CD14-positive monocyte (primary cell): ENCODE measurements around the gene ADAR. TPM values are rescaled to one million over a fixed set of nuclear protein-coding genes. Genes with fewer than 3 reads are reported as not detected.

ENCODE experiments used
- DNase-seq, 3 donors: peaks; one replicate each; pipeline ENCODE4 v3.0.0-alpha.2; 2011 to 2022
- H2AFZ ChIP-seq: 2 replicates; pipeline ENCODE4 v1.6.0; 2012; ENCODE audit warnings: mild to moderate bottlenecking, low read depth, low read length, inconsistent platforms; ENCODE audit not compliant: insufficient read depth, poor library complexity, severe bottlenecking
- H3K27ac ChIP-seq, 2 donors: 1 replicate in 1 of 2; 2 replicates in 1 of 2; pipeline ENCODE4 v1.5.1; 2012 to 2013; ENCODE audit warnings: low read length in 2 of 2, control low read depth in 1 of 2, inconsistent platforms in 1 of 2, low read depth in 1 of 2, mild to moderate bottlenecking in 1 of 2
- H3K27me3 ChIP-seq, 2 donors: one replicate each; pipeline versions ENCODE4 v1.6.0 to v1.6.1; 2011 to 2013; ENCODE audit warnings: low read length in 2 of 2; ENCODE audit not compliant: control insufficient read depth in 2 of 2, insufficient read depth in 2 of 2
- H3K36me3 ChIP-seq, 2 donors: replicated peaks in 1 of 2; 1 replicate in 1 of 2; 2 replicates in 1 of 2; pipeline versions ENCODE4 v1.5.1 to v1.6.1; 2012 to 2013; ENCODE audit warnings: low read length in 2 of 2, control low read depth in 1 of 2, inconsistent platforms in 1 of 2, mild to moderate bottlenecking in 1 of 2; ENCODE audit not compliant: insufficient read depth in 2 of 2, control insufficient read depth in 1 of 2
- H3K4me1 ChIP-seq, 2 donors: 1 replicate in 1 of 2; 2 replicates in 1 of 2; pipeline versions ENCODE4 v1.5.1 to v1.6.1; 2012 to 2013; ENCODE audit warnings: low read length in 2 of 2, control low read depth in 1 of 2, inconsistent platforms in 1 of 2, mild to moderate bottlenecking in 1 of 2, moderate library complexity in 1 of 2; ENCODE audit not compliant: insufficient read depth in 2 of 2, control insufficient read depth in 1 of 2
- H3K4me2 ChIP-seq: replicated peaks from 2 replicates; pipeline ENCODE3; 2012; ENCODE audit warnings: low read length, moderate library complexity, mild to moderate bottlenecking; ENCODE audit not compliant: poor library complexity, severe bottlenecking; ENCODE audit errors: extremely low read depth
- H3K4me3 ChIP-seq, 3 experiments: fragments of 200-600 bp in 1 of 3; sonication (generic) in 1 of 3; replicated peaks in 1 of 3; 1 replicate in 2 of 3; 2 replicates in 1 of 3; pipeline ENCODE4 v1.5.1; 2011 to 2013; ENCODE audit warnings: low read length in 3 of 3, mild to moderate bottlenecking in 3 of 3, control low read depth in 2 of 3, low read depth in 2 of 3, inconsistent platforms in 1 of 3, moderate library complexity in 1 of 3
- H3K79me2 ChIP-seq: 2 replicates; pipeline ENCODE4 v1.6.0; 2012; ENCODE audit warnings: mild to moderate bottlenecking, control low read depth, inconsistent platforms, low read length, moderate library complexity; ENCODE audit not compliant: insufficient read depth
- H3K9ac ChIP-seq: 2 replicates; pipeline ENCODE4 v1.6.0; 2017; ENCODE audit warnings: low read length, mild to moderate bottlenecking; ENCODE audit not compliant: insufficient read depth, poor library complexity, severe bottlenecking
- H3K9me3 ChIP-seq, 2 donors: replicated peaks in 1 of 2; 1 replicate in 1 of 2; 2 replicates in 1 of 2; pipeline versions ENCODE4 v1.5.1 to v1.6.1; 2012 to 2013; ENCODE audit warnings: low read length in 2 of 2, control low read depth in 1 of 2; ENCODE audit not compliant: control insufficient read depth in 1 of 2, insufficient read depth in 1 of 2
- H4K20me1 ChIP-seq: 2 replicates; pipeline ENCODE4 v1.6.0; 2012; ENCODE audit warnings: mild to moderate bottlenecking, low read length, control low read depth, moderate library complexity; ENCODE audit not compliant: insufficient read depth
- H3K27ac Mint-ChIP-seq, 7 donors: one replicate each; pipeline ENCODE4 v1.8.0; 2020; ENCODE audit warnings: mild to moderate bottlenecking in 7 of 7, mixed read lengths in 7 of 7, moderate library complexity in 6 of 7, inconsistent platforms in 2 of 7
- H3K27me3 Mint-ChIP-seq, 3 donors: one replicate each; pipeline ENCODE4 v1.8.0; 2021 to 2022; ENCODE audit warnings: low read depth in 3 of 3, mild to moderate bottlenecking in 3 of 3, mixed read lengths in 3 of 3, moderate library complexity in 3 of 3, inconsistent platforms in 1 of 3
- H3K36me3 Mint-ChIP-seq, 2 donors: one replicate each; pipeline ENCODE4 v1.8.0; 2020; ENCODE audit warnings: mixed read lengths in 2 of 2, inconsistent platforms in 1 of 2, mild to moderate bottlenecking in 1 of 2
- H3K4me1 Mint-ChIP-seq: one replicate; pipeline ENCODE4 v1.8.0; 2020; ENCODE audit warnings: mild to moderate bottlenecking, mixed read lengths
- H3K4me3 Mint-ChIP-seq, 2 donors: one replicate each; pipeline ENCODE4 v1.8.0; 2020; ENCODE audit warnings: mild to moderate bottlenecking in 2 of 2, mixed read lengths in 2 of 2, moderate library complexity in 1 of 2
- H3K9me3 Mint-ChIP-seq, 7 donors: one replicate each; pipeline ENCODE4 v1.8.0; 2020 to 2022; ENCODE audit warnings: mixed read lengths in 7 of 7, mild to moderate bottlenecking in 6 of 7, moderate library complexity in 6 of 7, inconsistent platforms in 2 of 7
- CTCF ChIP-seq: fragments of 200-600 bp; IDR thresholded peaks from one replicate; pipeline ENCODE4 v1.8.0; 2022; ENCODE audit warnings: antibody characterized with exemption, mild to moderate bottlenecking
- WGBS: methylation state at CpG from one replicate; pipeline ENCODE4 v1.1.5; 2013; ENCODE audit warnings: missing lambda C conversion rate; ENCODE audit not compliant: insufficient coverage; 5-methylcytosine and 5-hydroxymethylcytosine counted together
- intact Hi-C, 2 donors: fragments of 100-400 bp; cut with micrococcal nuclease; formaldehyde crosslinking; loops; one replicate each; pipeline versions ENCODE4 v1.15.0 to v1.15.1; 2023
- polyA plus RNA-seq, 3 donors: library from polyadenylated mRNA; depleted of rRNA in 1 of 3; unstranded in 2 of 3; stranded (reverse) in 1 of 3; fragments of 300-500 nt in 2 of 3; fragments of >200 nt in 1 of 3; fragmentation: Illumina TruSeq in 2 of 3; gene quantifications; 1 replicate in 2 of 3; 2 replicates in 1 of 3; pipeline ENCODE4 v1.2.3, GENCODE V29; 2012 to 2021

The ADAR gene
- polyA plus RNA-seq, 3 donors, result 57.3 to 100 (median 91.6) TPM

GRCh38 chr1:154603317-154603716, 4.7 kb downstream of the ADAR start:
- H3K4me1 ChIP-seq, result peaks cover 14 to 19% of the 10 kb centered on the region in 2 donors
- H3K9me3 ChIP-seq, result no peaks in the 10 kb centered on the region
- H3K4me3 Mint-ChIP-seq, result no peak overlapping the region
- H2AFZ ChIP-seq, result no peak overlapping the region
- H3K9ac ChIP-seq, result no peak overlapping the region
- H3K27ac ChIP-seq, result peak overlapping the region in 1 of 2 donors; percentile 20
- H3K36me3 ChIP-seq, result peaks cover 47 to 76% of the 10 kb centered on the region in 2 donors
- no peak overlapping the region for H3K4me2 ChIP-seq
- no peaks in the 10 kb centered on the region for H3K27me3 Mint-ChIP-seq
- H3K27me3 ChIP-seq, result no peaks in the 10 kb centered on the region
- H3K36me3 Mint-ChIP-seq, result peaks cover 62 to 70% of the 10 kb centered on the region in 2 donors
- intact Hi-C loops, result no loop called here
- no peak for TF ChIP-seq CTCF
- no peak for DNase-seq
- H3K27ac Mint-ChIP-seq, result peak overlapping the region in 4 of 7 donors; percentile 9 to 97 (median 64)
- peaks cover 40% of the 10 kb centered on the region for H3K4me1 Mint-ChIP-seq
- H3K4me3 ChIP-seq, result no peak overlapping the region
- H3K9me3 Mint-ChIP-seq, result no peaks in the 10 kb centered on the region
- peaks cover 94% of the 10 kb centered on the region for H3K79me2 ChIP-seq
- 60% methylated on average over 1 of the region's 2 CpGs for WGBS
- H4K20me1 ChIP-seq, result peaks cover 82% of the 10 kb centered on the region

- Mint-ChIP-seq H3K36me3 (peaks cover 80 to 88% of the 10 kb centered on the region in 2 donors), H3K27me3 (peaks cover 0 to 2% (median 0%) of the 10 kb centered on the region in 3 donors), H3K4me3 (no peak overlapping the region), H3K27ac (peak overlapping the region in 1 of 7 donors; percentile 78), H3K4me1 (peaks cover 15% of the 10 kb centered on the region), H3K9me3 (no peaks in the 10 kb centered on the region)
- no peak overlapping the region for H3K4me3 ChIP-seq
- H2AFZ ChIP-seq, result no peak overlapping the region
- TF ChIP-seq CTCF, result no peak
- no peak overlapping the region for H3K9ac ChIP-seq
- no peaks in the 10 kb centered on the region for H3K27me3 ChIP-seq
- peaks cover 99% of the 10 kb centered on the region for H4K20me1 ChIP-seq
- H3K36me3 ChIP-seq, result peaks cover 84 to 99% of the 10 kb centered on the region in 2 donors
- H3K79me2 ChIP-seq, result peaks cover 77% of the 10 kb centered on the region
- WGBS, result no CpG with 5 or more reads among the region's 3 CpGs
- DNase-seq, result no peak
- no peaks in the 10 kb centered on the region for H3K9me3 ChIP-seq
- peak overlapping the region in 1 of 2 donors; percentile 24 for H3K27ac ChIP-seq
- intact Hi-C loops, result no loop called here
- H3K4me1 ChIP-seq, result no peaks in the 10 kb centered on the region
- H3K4me2 ChIP-seq, result no peak overlapping the region
These were observed 8.3 kb downstream of the ADAR start for GRCh38 chr1:154599658-154600057.
